ENCODE data around the gene SYF2. TPM values are rescaled to one million over a fixed set of nuclear protein-coding genes. Genes with fewer than 3 reads are reported as not detected.

Gene SYF2
- total RNA-seq, 1 donor from 2014 or later = 38.4 TPM

- Mint-ChIP-seq H3K27me3 (ENCODE audit: unreplicated experiment) (peaks cover 2% of the 10 kb centered on the region), H3K36me3 (ENCODE audit: unreplicated experiment) (no peaks in the 10 kb centered on the region), H3K4me1 (ENCODE audit: unreplicated experiment) (peaks cover 6% of the 10 kb centered on the region), H3K9me3 (ENCODE audit: unreplicated experiment) (no peaks in the 10 kb centered on the region), H3K4me3 (ENCODE audit: unreplicated experiment) (no peak overlapping the region), H3K27ac (ENCODE audit: unreplicated experiment) (no peak overlapping the region)
- no peak for TF ChIP-seq CTCF (IDR thresholded peaks at IDR 0.05)
- no peak for DNase-seq (ENCODE audit: extremely low spot score, unreplicated experiment)
These were observed 49.7 kb downstream of the SYF2 start for GRCh38 chr1:25182629-25183028.

- peaks cover 6% of the 10 kb centered on the region for H3K4me1 Mint-ChIP-seq (ENCODE audit: unreplicated experiment)
- no peak for TF ChIP-seq CTCF (IDR thresholded peaks at IDR 0.05)
- no peak overlapping the region for H3K27ac Mint-ChIP-seq (ENCODE audit: unreplicated experiment)
- H3K27me3 Mint-ChIP-seq (ENCODE audit: unreplicated experiment) = peaks cover 6% of the 10 kb centered on the region
- no peak for DNase-seq (ENCODE audit: extremely low spot score, unreplicated experiment)
- no peak overlapping the region for H3K4me3 Mint-ChIP-seq (ENCODE audit: unreplicated experiment)
- peaks cover 8% of the 10 kb centered on the region for H3K9me3 Mint-ChIP-seq (ENCODE audit: unreplicated experiment)
- no peaks in the 10 kb centered on the region for H3K36me3 Mint-ChIP-seq (ENCODE audit: unreplicated experiment)
These were observed 51.3 kb downstream of the SYF2 start for GRCh38 chr1:25180996-25181395.

- peaks cover 8% of the 10 kb centered on the region for H3K9me3 Mint-ChIP-seq (ENCODE audit: unreplicated experiment)
- H3K36me3 Mint-ChIP-seq (ENCODE audit: unreplicated experiment) = no peaks in the 10 kb centered on the region
- H3K27me3 Mint-ChIP-seq (ENCODE audit: unreplicated experiment) = peaks cover 6% of the 10 kb centered on the region
- DNase-seq (ENCODE audit: extremely low spot score, unreplicated experiment) = peak; percentile 30
- no peak overlapping the region for H3K4me3 Mint-ChIP-seq (ENCODE audit: unreplicated experiment)
- H3K4me1 Mint-ChIP-seq (ENCODE audit: unreplicated experiment) = peaks cover 6% of the 10 kb centered on the region
- TF ChIP-seq CTCF (IDR thresholded peaks at IDR 0.05) = no peak
- no peak overlapping the region for H3K27ac Mint-ChIP-seq (ENCODE audit: unreplicated experiment)
These were observed 53.3 kb downstream of the SYF2 start for GRCh38 chr1:25178917-25179561.

GRCh38 chr1:25174730-25175612, 57.3 kb downstream of the SYF2 start:
- Mint-ChIP-seq H3K27ac (ENCODE audit: unreplicated experiment) (no peak overlapping the region), H3K9me3 (ENCODE audit: unreplicated experiment) (peaks cover 8% of the 10 kb centered on the region), H3K4me3 (ENCODE audit: unreplicated experiment) (no peak overlapping the region), H3K36me3 (ENCODE audit: unreplicated experiment) (no peaks in the 10 kb centered on the region), H3K27me3 (ENCODE audit: unreplicated experiment) (peaks cover 6% of the 10 kb centered on the region), H3K4me1 (ENCODE audit: unreplicated experiment) (no peaks in the 10 kb centered on the region)
- TF ChIP-seq CTCF (IDR thresholded peaks at IDR 0.05) = no peak
- peak; percentile 54 for DNase-seq (ENCODE audit: extremely low spot score, unreplicated experiment)

GRCh38 chr1:25174363-25174729, 58.0 kb downstream of the SYF2 start:
- no peak overlapping the region for H3K4me3 Mint-ChIP-seq (ENCODE audit: unreplicated experiment)
- no peaks in the 10 kb centered on the region for H3K4me1 Mint-ChIP-seq (ENCODE audit: unreplicated experiment)
- TF ChIP-seq CTCF (IDR thresholded peaks at IDR 0.05) = no peak
- peaks cover 8% of the 10 kb centered on the region for H3K9me3 Mint-ChIP-seq (ENCODE audit: unreplicated experiment)
- H3K27ac Mint-ChIP-seq (ENCODE audit: unreplicated experiment) = no peak overlapping the region
- H3K27me3 Mint-ChIP-seq (ENCODE audit: unreplicated experiment) = peaks cover 6% of the 10 kb centered on the region
- peak; percentile 10 for DNase-seq (ENCODE audit: extremely low spot score, unreplicated experiment)
- no peaks in the 10 kb centered on the region for H3K36me3 Mint-ChIP-seq (ENCODE audit: unreplicated experiment)
